CD14-positive monocyte (primary cell): Measurements from ENCODE around the gene CDKN2AIP. TPM values are rescaled to one million over a fixed set of nuclear protein-coding genes. Genes with fewer than 3 reads are reported as not detected.
"Not testable (repeated sequence)": the region's sequence is repeated elsewhere in the genome, so short reads cannot be mapped to it uniquely, and the experiment has no call there.

Experiments used
- DNase-seq, 3 donors: peaks; one replicate each; pipeline ENCODE4 v3.0.0-alpha.2; 2011 to 2022
- H2AFZ ChIP-seq: 2 replicates; pipeline ENCODE4 v1.6.0; 2012; ENCODE audit warnings: mild to moderate bottlenecking, low read depth, low read length, inconsistent platforms; ENCODE audit not compliant: insufficient read depth, poor library complexity, severe bottlenecking
- H3K27ac ChIP-seq, 2 donors: 1 replicate in 1 of 2; 2 replicates in 1 of 2; pipeline ENCODE4 v1.5.1; 2012 to 2013; ENCODE audit warnings: low read length in 2 of 2, control low read depth in 1 of 2, inconsistent platforms in 1 of 2, low read depth in 1 of 2, mild to moderate bottlenecking in 1 of 2
- H3K27me3 ChIP-seq, 2 donors: one replicate each; pipeline versions ENCODE4 v1.6.0 to v1.6.1; 2011 to 2013; ENCODE audit warnings: low read length in 2 of 2; ENCODE audit not compliant: control insufficient read depth in 2 of 2, insufficient read depth in 2 of 2
- H3K36me3 ChIP-seq, 2 donors: replicated peaks in 1 of 2; 1 replicate in 1 of 2; 2 replicates in 1 of 2; pipeline versions ENCODE4 v1.5.1 to v1.6.1; 2012 to 2013; ENCODE audit warnings: low read length in 2 of 2, control low read depth in 1 of 2, inconsistent platforms in 1 of 2, mild to moderate bottlenecking in 1 of 2; ENCODE audit not compliant: insufficient read depth in 2 of 2, control insufficient read depth in 1 of 2
- H3K4me1 ChIP-seq, 2 donors: 1 replicate in 1 of 2; 2 replicates in 1 of 2; pipeline versions ENCODE4 v1.5.1 to v1.6.1; 2012 to 2013; ENCODE audit warnings: low read length in 2 of 2, control low read depth in 1 of 2, inconsistent platforms in 1 of 2, mild to moderate bottlenecking in 1 of 2, moderate library complexity in 1 of 2; ENCODE audit not compliant: insufficient read depth in 2 of 2, control insufficient read depth in 1 of 2
- H3K4me2 ChIP-seq: replicated peaks from 2 replicates; pipeline ENCODE3; 2012; ENCODE audit warnings: low read length, moderate library complexity, mild to moderate bottlenecking; ENCODE audit not compliant: poor library complexity, severe bottlenecking; ENCODE audit errors: extremely low read depth
- H3K4me3 ChIP-seq, 3 experiments: fragments of 200-600 bp in 1 of 3; sonication (generic) in 1 of 3; replicated peaks in 1 of 3; 1 replicate in 2 of 3; 2 replicates in 1 of 3; pipeline ENCODE4 v1.5.1; 2011 to 2013; ENCODE audit warnings: low read length in 3 of 3, mild to moderate bottlenecking in 3 of 3, control low read depth in 2 of 3, low read depth in 2 of 3, inconsistent platforms in 1 of 3, moderate library complexity in 1 of 3
- H3K79me2 ChIP-seq: 2 replicates; pipeline ENCODE4 v1.6.0; 2012; ENCODE audit warnings: mild to moderate bottlenecking, control low read depth, inconsistent platforms, low read length, moderate library complexity; ENCODE audit not compliant: insufficient read depth
- H3K9ac ChIP-seq: 2 replicates; pipeline ENCODE4 v1.6.0; 2017; ENCODE audit warnings: low read length, mild to moderate bottlenecking; ENCODE audit not compliant: insufficient read depth, poor library complexity, severe bottlenecking
- H3K9me3 ChIP-seq, 2 donors: replicated peaks in 1 of 2; 1 replicate in 1 of 2; 2 replicates in 1 of 2; pipeline versions ENCODE4 v1.5.1 to v1.6.1; 2012 to 2013; ENCODE audit warnings: low read length in 2 of 2, control low read depth in 1 of 2; ENCODE audit not compliant: control insufficient read depth in 1 of 2, insufficient read depth in 1 of 2
- H4K20me1 ChIP-seq: 2 replicates; pipeline ENCODE4 v1.6.0; 2012; ENCODE audit warnings: mild to moderate bottlenecking, low read length, control low read depth, moderate library complexity; ENCODE audit not compliant: insufficient read depth
- H3K27ac Mint-ChIP-seq, 7 donors: one replicate each; pipeline ENCODE4 v1.8.0; 2020; ENCODE audit warnings: mild to moderate bottlenecking in 7 of 7, mixed read lengths in 7 of 7, moderate library complexity in 6 of 7, inconsistent platforms in 2 of 7
- H3K27me3 Mint-ChIP-seq, 3 donors: one replicate each; pipeline ENCODE4 v1.8.0; 2021 to 2022; ENCODE audit warnings: low read depth in 3 of 3, mild to moderate bottlenecking in 3 of 3, mixed read lengths in 3 of 3, moderate library complexity in 3 of 3, inconsistent platforms in 1 of 3
- H3K36me3 Mint-ChIP-seq, 2 donors: one replicate each; pipeline ENCODE4 v1.8.0; 2020; ENCODE audit warnings: mixed read lengths in 2 of 2, inconsistent platforms in 1 of 2, mild to moderate bottlenecking in 1 of 2
- H3K4me1 Mint-ChIP-seq: one replicate; pipeline ENCODE4 v1.8.0; 2020; ENCODE audit warnings: mild to moderate bottlenecking, mixed read lengths
- H3K4me3 Mint-ChIP-seq, 2 donors: one replicate each; pipeline ENCODE4 v1.8.0; 2020; ENCODE audit warnings: mild to moderate bottlenecking in 2 of 2, mixed read lengths in 2 of 2, moderate library complexity in 1 of 2
- H3K9me3 Mint-ChIP-seq, 7 donors: one replicate each; pipeline ENCODE4 v1.8.0; 2020 to 2022; ENCODE audit warnings: mixed read lengths in 7 of 7, mild to moderate bottlenecking in 6 of 7, moderate library complexity in 6 of 7, inconsistent platforms in 2 of 7
- WGBS: methylation state at CpG from one replicate; pipeline ENCODE4 v1.1.5; 2013; ENCODE audit warnings: missing lambda C conversion rate; ENCODE audit not compliant: insufficient coverage; 5-methylcytosine and 5-hydroxymethylcytosine counted together
- intact Hi-C, 2 donors: fragments of 100-400 bp; cut with micrococcal nuclease; formaldehyde crosslinking; loops; one replicate each; pipeline versions ENCODE4 v1.15.0 to v1.15.1; 2023
- polyA plus RNA-seq, 3 donors: library from polyadenylated mRNA; depleted of rRNA in 1 of 3; unstranded in 2 of 3; stranded (reverse) in 1 of 3; fragments of 300-500 nt in 2 of 3; fragments of >200 nt in 1 of 3; fragmentation: Illumina TruSeq in 2 of 3; gene quantifications; 1 replicate in 2 of 3; 2 replicates in 1 of 3; pipeline ENCODE4 v1.2.3, GENCODE V29; 2012 to 2021
- TF ChIP-seq, protein P1 (sequence below): fragments of 200-600 bp; IDR thresholded peaks from one replicate; pipeline ENCODE4 v1.8.0; 2022; ENCODE audit warnings: antibody characterized with exemption, mild to moderate bottlenecking

The CDKN2AIP gene
- polyA plus RNA-seq, 3 donors, result 3.1 to 4.4 (median 3.7) TPM

DNA sequence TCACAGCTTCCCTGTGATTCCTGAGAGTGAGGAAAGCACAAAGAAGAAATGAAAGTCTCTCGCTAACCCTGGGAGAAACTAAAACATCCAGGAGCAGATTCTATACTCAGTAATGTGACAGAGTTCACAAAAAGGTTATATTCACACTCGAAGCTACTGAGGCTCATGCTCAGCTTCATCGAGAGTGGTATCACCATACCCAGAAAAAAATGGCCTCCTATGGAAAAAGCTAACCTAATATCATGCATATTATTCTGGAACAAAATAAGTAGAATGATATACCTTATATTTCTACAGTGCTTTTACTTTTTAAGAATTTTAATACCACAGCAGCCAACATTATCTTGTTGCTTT is 13.5 kb upstream of the CDKN2AIP start:
- TF ChIP-seq, protein P1, sequence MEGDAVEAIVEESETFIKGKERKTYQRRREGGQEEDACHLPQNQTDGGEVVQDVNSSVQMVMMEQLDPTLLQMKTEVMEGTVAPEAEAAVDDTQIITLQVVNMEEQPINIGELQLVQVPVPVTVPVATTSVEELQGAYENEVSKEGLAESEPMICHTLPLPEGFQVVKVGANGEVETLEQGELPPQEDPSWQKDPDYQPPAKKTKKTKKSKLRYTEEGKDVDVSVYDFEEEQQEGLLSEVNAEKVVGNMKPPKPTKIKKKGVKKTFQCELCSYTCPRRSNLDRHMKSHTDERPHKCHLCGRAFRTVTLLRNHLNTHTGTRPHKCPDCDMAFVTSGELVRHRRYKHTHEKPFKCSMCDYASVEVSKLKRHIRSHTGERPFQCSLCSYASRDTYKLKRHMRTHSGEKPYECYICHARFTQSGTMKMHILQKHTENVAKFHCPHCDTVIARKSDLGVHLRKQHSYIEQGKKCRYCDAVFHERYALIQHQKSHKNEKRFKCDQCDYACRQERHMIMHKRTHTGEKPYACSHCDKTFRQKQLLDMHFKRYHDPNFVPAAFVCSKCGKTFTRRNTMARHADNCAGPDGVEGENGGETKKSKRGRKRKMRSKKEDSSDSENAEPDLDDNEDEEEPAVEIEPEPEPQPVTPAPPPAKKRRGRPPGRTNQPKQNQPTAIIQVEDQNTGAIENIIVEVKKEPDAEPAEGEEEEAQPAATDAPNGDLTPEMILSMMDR, result no peak
- peak overlapping the region in 1 of 2 donors; percentile 41 for H3K27ac ChIP-seq
- peak overlapping the region; percentile 18 for H3K4me2 ChIP-seq

DNA sequence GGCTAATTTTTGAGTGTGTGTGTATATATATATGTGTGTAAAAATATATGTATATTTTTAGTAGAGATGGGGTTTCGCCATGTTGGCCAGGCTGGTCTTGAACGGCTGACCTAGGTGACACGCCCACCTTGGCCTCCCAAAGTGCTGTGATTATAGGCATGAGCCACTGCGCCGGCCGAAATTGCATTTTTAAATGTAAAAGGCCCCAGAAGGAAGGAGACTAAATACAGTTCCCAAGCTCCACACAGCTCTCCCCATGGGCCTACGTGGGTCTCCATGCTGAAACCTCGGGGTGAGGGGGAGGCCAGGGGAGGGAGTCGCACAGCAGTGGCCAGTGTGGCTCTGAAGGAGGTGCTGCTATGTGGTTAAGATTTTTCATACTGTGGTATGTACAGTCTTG is 12.8 kb upstream of the CDKN2AIP start:
- H3K27me3 Mint-ChIP-seq, result peaks cover 0 to 5% (median 2%) of the 10 kb centered on the region in 3 donors
- H3K36me3 Mint-ChIP-seq, result no peaks in the 10 kb centered on the region
- no peak overlapping the region for H3K27ac ChIP-seq
- no peak overlapping the region for H3K4me2 ChIP-seq
- H3K9me3 Mint-ChIP-seq, result peaks cover 0 to 7% (median 0%) of the 10 kb centered on the region in 7 donors
- DNase-seq, result no peak
- no peak overlapping the region for H2AFZ ChIP-seq
- H3K4me1 ChIP-seq, result peaks cover 6 to 10% of the 10 kb centered on the region in 2 donors
- no peak overlapping the region for H3K9ac ChIP-seq
- H3K27me3 ChIP-seq, result no peaks in the 10 kb centered on the region
- H3K4me3 Mint-ChIP-seq, result no peak overlapping the region
- no peaks in the 10 kb centered on the region for H3K36me3 ChIP-seq
- no peak overlapping the region for H3K4me3 ChIP-seq
- TF ChIP-seq, protein P1, result no peak
- peak overlapping the region in 1 of 7 donors; percentile 11 for H3K27ac Mint-ChIP-seq
- 82% methylated on average over 2 of the region's 9 CpGs for WGBS
- no peaks in the 10 kb centered on the region for H3K79me2 ChIP-seq
- peaks cover 8% of the 10 kb centered on the region for H3K4me1 Mint-ChIP-seq
- H4K20me1 ChIP-seq, result no peaks in the 10 kb centered on the region
- no peaks in the 10 kb centered on the region for H3K9me3 ChIP-seq
- intact Hi-C loops, result no loop called here

More for the DNA sequence above, 13.5 kb upstream of the CDKN2AIP start:
- Mint-ChIP-seq H3K36me3 (no peaks in the 10 kb centered on the region), H3K4me1 (peaks cover 8% of the 10 kb centered on the region), H3K27me3 (peaks cover 0 to 9% (median 3%) of the 10 kb centered on the region in 3 donors), H3K4me3 (peak overlapping the region in 1 of 2 donors; percentile 11), H3K9me3 (peaks cover 0 to 7% (median 0%) of the 10 kb centered on the region in 7 donors), H3K27ac (peak overlapping the region in 3 of 7 donors; percentile 57 to 87 (median 68))
- no peaks in the 10 kb centered on the region for H4K20me1 ChIP-seq
- H3K79me2 ChIP-seq, result no peaks in the 10 kb centered on the region
- H3K36me3 ChIP-seq, result no peaks in the 10 kb centered on the region
- H3K27me3 ChIP-seq, result no peaks in the 10 kb centered on the region
- H3K4me1 ChIP-seq, result peaks cover 6 to 10% of the 10 kb centered on the region in 2 donors
- H3K9me3 ChIP-seq, result no peaks in the 10 kb centered on the region
- H2AFZ ChIP-seq, result peak overlapping the region; percentile 65
- H3K4me3 ChIP-seq, result no peak overlapping the region
- intact Hi-C loops, result no loop called here
- no peak for DNase-seq
- no peak overlapping the region for H3K9ac ChIP-seq
- no CpG with 5 or more reads among the region's 3 CpGs for WGBS

DNA sequence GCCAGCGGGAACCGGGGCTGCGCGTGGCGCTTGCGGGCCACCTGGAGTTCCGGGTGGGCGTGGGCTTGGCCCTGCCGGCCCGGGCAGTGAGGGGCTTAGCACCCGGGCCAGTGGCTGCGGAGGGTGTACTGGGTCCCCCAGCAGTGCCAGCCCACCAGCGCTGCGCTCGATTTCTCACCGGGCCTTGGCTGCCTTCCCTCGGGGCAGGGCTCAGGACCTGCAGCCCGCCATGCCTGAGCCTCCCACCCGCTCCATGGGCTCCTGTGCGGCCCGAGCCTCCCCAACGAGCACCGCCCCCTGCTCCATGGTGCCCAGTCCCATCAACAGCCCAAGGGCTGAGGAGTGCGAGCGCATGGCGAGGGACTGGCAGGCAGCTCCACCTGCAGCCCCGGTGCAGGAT is 11.3 kb upstream of the CDKN2AIP start:
- H3K4me2 ChIP-seq, H3K27ac ChIP-seq, H3K4me3 Mint-ChIP-seq, H3K9me3 ChIP-seq, H4K20me1 ChIP-seq, H3K4me3 ChIP-seq, H3K27me3 Mint-ChIP-seq, H3K9ac ChIP-seq, H3K9me3 Mint-ChIP-seq, intact Hi-C loops, H3K79me2 ChIP-seq, H3K36me3 ChIP-seq, H3K27me3 ChIP-seq, H3K27ac Mint-ChIP-seq, DNase-seq, H2AFZ ChIP-seq, H3K4me1 Mint-ChIP-seq, H3K36me3 Mint-ChIP-seq: not testable (repeated sequence)
- 95% methylated on average over 16 of the region's 27 CpGs for WGBS
- H3K4me1 ChIP-seq, result peaks cover 6 to 10% of the 10 kb centered on the region in 2 donors
